Fibroblast of pulmonary artery (primary cell): Measurements from ENCODE around the gene HDC.

Experiments used
- DNase-seq: peaks from one replicate; pipeline ENCODE4 v3.0.0-alpha.2; 2010; ENCODE audit warnings: low read depth
- H3K4me3 ChIP-seq: replicated peaks from 2 replicates; pipeline ENCODE4 v1.5.1; 2011; ENCODE audit warnings: low read depth, mild to moderate bottlenecking, control low read depth, low read length, moderate library complexity
- TF ChIP-seq, protein P1 (sequence below): IDR thresholded peaks from 2 replicates; pipeline ENCODE4 v1.5.1; 2011; ENCODE audit warnings: mild to moderate bottlenecking, control low read depth, low read length, inconsistent platforms; ENCODE audit errors: missing control alignments

Gene HDC

GRCh38 chr15:50222181-50222580 is 43.3 kb downstream of the HDC start:
- DNase-seq: no peak
- TF ChIP-seq, protein P1, sequence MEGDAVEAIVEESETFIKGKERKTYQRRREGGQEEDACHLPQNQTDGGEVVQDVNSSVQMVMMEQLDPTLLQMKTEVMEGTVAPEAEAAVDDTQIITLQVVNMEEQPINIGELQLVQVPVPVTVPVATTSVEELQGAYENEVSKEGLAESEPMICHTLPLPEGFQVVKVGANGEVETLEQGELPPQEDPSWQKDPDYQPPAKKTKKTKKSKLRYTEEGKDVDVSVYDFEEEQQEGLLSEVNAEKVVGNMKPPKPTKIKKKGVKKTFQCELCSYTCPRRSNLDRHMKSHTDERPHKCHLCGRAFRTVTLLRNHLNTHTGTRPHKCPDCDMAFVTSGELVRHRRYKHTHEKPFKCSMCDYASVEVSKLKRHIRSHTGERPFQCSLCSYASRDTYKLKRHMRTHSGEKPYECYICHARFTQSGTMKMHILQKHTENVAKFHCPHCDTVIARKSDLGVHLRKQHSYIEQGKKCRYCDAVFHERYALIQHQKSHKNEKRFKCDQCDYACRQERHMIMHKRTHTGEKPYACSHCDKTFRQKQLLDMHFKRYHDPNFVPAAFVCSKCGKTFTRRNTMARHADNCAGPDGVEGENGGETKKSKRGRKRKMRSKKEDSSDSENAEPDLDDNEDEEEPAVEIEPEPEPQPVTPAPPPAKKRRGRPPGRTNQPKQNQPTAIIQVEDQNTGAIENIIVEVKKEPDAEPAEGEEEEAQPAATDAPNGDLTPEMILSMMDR: no peak
- no peak overlapping the region for H3K4me3 ChIP-seq

DNA sequence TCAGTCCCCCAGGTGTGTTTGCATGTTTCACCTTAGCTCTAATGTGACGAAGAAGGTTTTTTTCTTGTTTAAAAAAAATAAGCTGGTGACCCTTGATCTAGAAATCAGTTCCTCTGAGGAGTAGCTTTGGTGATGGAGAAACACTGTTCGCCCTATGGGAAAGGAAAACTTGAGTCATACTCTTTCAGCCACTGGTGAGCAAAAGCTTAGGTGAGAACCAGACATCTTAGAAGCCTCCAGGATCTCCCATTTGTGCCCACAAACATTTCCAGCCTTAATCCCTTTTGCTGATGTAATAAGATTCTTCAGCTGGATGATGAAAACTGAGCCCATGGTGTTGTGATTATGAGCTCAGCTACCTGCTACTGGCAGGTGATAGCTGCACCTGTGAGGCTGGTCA is 45.7 kb downstream of the HDC start:
- DNase-seq: peak; percentile 8
- TF ChIP-seq, protein P1: no peak
- no peak overlapping the region for H3K4me3 ChIP-seq

DNA sequence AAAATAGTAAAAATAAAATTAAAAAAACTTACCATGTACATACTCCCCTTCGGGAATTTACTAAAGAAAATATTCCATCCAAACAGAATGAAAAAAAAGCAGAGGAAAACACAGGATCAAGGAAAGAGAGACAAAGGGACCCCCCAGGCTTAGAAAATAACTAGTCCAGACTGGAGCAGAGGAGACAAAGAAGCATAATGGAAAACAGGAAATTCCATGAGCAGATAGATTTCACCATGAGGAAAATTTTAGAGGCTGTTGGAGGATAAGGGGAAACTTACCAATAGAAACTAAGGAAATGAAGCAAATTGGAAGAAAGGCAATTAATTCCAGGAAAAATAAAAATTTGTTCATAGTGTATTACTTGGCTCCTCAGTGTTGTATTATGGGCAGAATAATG is 46.8 kb downstream of the HDC start:
- TF ChIP-seq, protein P1: no peak
- H3K4me3 ChIP-seq: no peak overlapping the region
- DNase-seq: peak; percentile 30

DNA sequence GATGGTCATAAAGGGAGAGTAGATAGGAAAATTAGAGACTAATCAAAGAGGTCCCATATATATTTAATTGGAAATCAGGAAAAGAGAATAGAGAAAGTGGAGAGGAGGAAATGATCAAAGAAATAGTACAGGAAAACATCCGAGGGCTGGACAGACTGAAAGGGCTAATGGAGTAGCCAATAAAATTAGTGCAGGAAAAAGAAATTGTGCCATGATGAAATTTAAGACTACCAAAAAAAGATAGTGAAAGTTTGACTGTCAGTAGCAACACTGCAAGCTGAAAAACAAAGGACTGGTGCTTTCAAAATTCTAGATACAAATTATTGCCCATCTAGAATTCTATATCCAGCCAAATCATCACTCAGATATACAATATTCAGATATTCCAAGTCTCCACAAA is 47.2 kb downstream of the HDC start:
- DNase-seq: peak; percentile 7
- no peak overlapping the region for H3K4me3 ChIP-seq
- TF ChIP-seq, protein P1: no peak

- TF ChIP-seq, protein P1: no peak
- H3K4me3 ChIP-seq: no peak overlapping the region
- DNase-seq: no peak
These were observed 54.9 kb downstream of the HDC start for GRCh38 chr15:50210462-50211157.

DNA sequence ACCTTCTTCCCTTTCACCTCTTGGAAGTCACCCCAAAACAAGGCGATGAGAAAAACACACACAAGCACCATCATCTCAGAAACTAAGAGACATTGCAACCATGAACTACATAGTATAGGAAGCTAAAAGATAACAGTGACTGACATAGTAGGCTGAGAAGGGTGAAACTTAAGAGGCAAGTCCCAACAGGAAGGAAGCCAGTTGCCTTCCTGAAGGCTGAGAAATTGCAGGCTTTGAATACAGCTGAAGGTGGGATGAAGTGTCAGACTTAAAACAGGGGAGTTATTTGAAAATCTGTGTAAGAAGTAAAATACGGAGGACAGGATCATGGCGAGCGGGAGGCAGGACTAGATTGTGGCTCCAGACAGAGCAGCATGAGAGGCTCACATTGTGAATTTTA is 55.7 kb downstream of the HDC start:
- no peak for DNase-seq
- TF ChIP-seq, protein P1: no peak
- H3K4me3 ChIP-seq: no peak overlapping the region

- TF ChIP-seq, protein P1: no peak
- no peak overlapping the region for H3K4me3 ChIP-seq
- no peak for DNase-seq
These were observed 59.5 kb downstream of the HDC start for GRCh38 chr15:50206020-50206419.
